ENCODE data around the gene ACOT2. TPM values are rescaled to one million over a fixed set of nuclear protein-coding genes. Genes with fewer than 3 reads are reported as not detected.
A peak's percentile ranks its signal among the peaks of the same experiment; 100 is the strongest.
"Not testable (repeated sequence)": the region's sequence is repeated elsewhere in the genome, so short reads cannot be mapped to it uniquely, and the experiment has no call there.

ACOT2 gene
- total RNA-seq, 4 donors from 2014 or later = 25.9 to 95.0 (median 72.7) TPM

GRCh38 chr14:73539017-73539416 is 30.0 kb upstream of the ACOT2 start:
- WGBS, 2 donors = 32 to 33% methylated on average over 3 of the region's 5 CpGs

GRCh38 chr14:73542961-73543360 is 26.1 kb upstream of the ACOT2 start:
- H3K4me3 ChIP-seq; H3K4me1 ChIP-seq; H3K27ac ChIP-seq; H3K27me3 ChIP-seq; DNase-seq (ENCODE audit: low spot score in 2 of 2); H3K9me3 ChIP-seq; H3K36me3 ChIP-seq: not testable (repeated sequence)
- WGBS, 2 donors = no CpG with 5 or more reads among the region's 7 CpGs

More at GRCh38 chr14:73539017-73539416, 30.0 kb upstream of the ACOT2 start:
- not testable (repeated sequence) for H3K27me3 ChIP-seq; DNase-seq (ENCODE audit: low spot score in 2 of 2); H3K4me1 ChIP-seq; H3K4me3 ChIP-seq; H3K9me3 ChIP-seq; H3K27ac ChIP-seq; H3K36me3 ChIP-seq
- TF ChIP-seq CTCF (IDR thresholded peaks at IDR 0.05) = peak in 3 of 5 experiments; percentile 23 to 39 (median 28)

GRCh38 chr14:73545353-73545752 is 23.7 kb upstream of the ACOT2 start:
- WGBS, 2 donors = 100% methylated on average over 1 of the region's 1 CpG; no CpG with 5 or more reads in 1 of the 2 donors
- not testable (repeated sequence) for H3K9me3 ChIP-seq; H3K4me3 ChIP-seq; H3K27me3 ChIP-seq; H3K27ac ChIP-seq; H3K36me3 ChIP-seq; H3K4me1 ChIP-seq; DNase-seq (ENCODE audit: low spot score in 2 of 2)

- not testable (repeated sequence) for H3K4me3 ChIP-seq; H3K4me1 ChIP-seq; H3K36me3 ChIP-seq; H3K9me3 ChIP-seq; H3K27me3 ChIP-seq; DNase-seq (ENCODE audit: low spot score in 2 of 2); H3K27ac ChIP-seq
- WGBS, 2 donors = 94% methylated on average over 2 of the region's 3 CpGs; no CpG with 5 or more reads in 1 of the 2 donors
These were observed 19.9 kb upstream of the ACOT2 start for GRCh38 chr14:73549097-73549496.

GRCh38 chr14:73549889-73550524 is 19.0 kb upstream of the ACOT2 start:
- H3K4me3 ChIP-seq; H3K4me1 ChIP-seq; DNase-seq (ENCODE audit: low spot score in 2 of 2); H3K9me3 ChIP-seq; H3K27me3 ChIP-seq; H3K27ac ChIP-seq; H3K36me3 ChIP-seq: not testable (repeated sequence)
- 95 to 98% methylated on average over 4 to 5 of the region's 6 CpGs for WGBS, 2 donors

- Histone ChIP-seq H3K4me3 (no peak overlapping the region), H3K36me3 (no peaks in the 10 kb centered on the region), H3K27ac (no peak overlapping the region), H3K9me3 (no peaks in the 10 kb centered on the region), H3K27me3 (no peaks in the 10 kb centered on the region), H3K4me1 (no peaks in the 10 kb centered on the region)
- no peak for DNase-seq (ENCODE audit: low spot score in 2 of 2)
- TF ChIP-seq EP300 (IDR thresholded peaks at IDR 0.05) = no peak
- no peak for TF ChIP-seq CTCF (IDR thresholded peaks at IDR 0.05)
- TF ChIP-seq POLR2A (IDR thresholded peaks at IDR 0.05) = no peak
- 95% methylated on average over 4 of the region's 4 CpGs for WGBS, 2 donors
These were observed 15.2 kb upstream of the ACOT2 start for GRCh38 chr14:73553845-73554244.

- H3K27ac ChIP-seq; H3K4me1 ChIP-seq; DNase-seq (ENCODE audit: low spot score in 2 of 2); H3K4me3 ChIP-seq; H3K27me3 ChIP-seq; H3K9me3 ChIP-seq; H3K36me3 ChIP-seq: not testable (repeated sequence)
- WGBS, 2 donors = 59 to 69% methylated on average over 2 of the region's 2 CpGs
These were observed 11.8 kb upstream of the ACOT2 start for GRCh38 chr14:73557201-73557600.

GRCh38 chr14:73558238-73558637 is 10.8 kb upstream of the ACOT2 start:
- not testable (repeated sequence) for H3K27me3 ChIP-seq; H3K36me3 ChIP-seq; H3K27ac ChIP-seq; H3K4me1 ChIP-seq; H3K9me3 ChIP-seq; DNase-seq (ENCODE audit: low spot score in 2 of 2); H3K4me3 ChIP-seq
- WGBS, 2 donors = 98% methylated on average over 2 of the region's 2 CpGs; no CpG with 5 or more reads in 1 of the 2 donors

GRCh38 chr14:73562256-73562655 is 6.8 kb upstream of the ACOT2 start:
- WGBS, 2 donors = 94 to 98% methylated on average over 7 of the region's 7 CpGs
- H3K4me3 ChIP-seq; H3K27ac ChIP-seq; H3K9me3 ChIP-seq; H3K4me1 ChIP-seq; H3K36me3 ChIP-seq; H3K27me3 ChIP-seq; DNase-seq (ENCODE audit: low spot score in 2 of 2): not testable (repeated sequence)

GRCh38 chr14:73562696-73563095 is 6.3 kb upstream of the ACOT2 start:
- H3K4me1 ChIP-seq; H3K9me3 ChIP-seq; H3K27me3 ChIP-seq; H3K4me3 ChIP-seq; H3K27ac ChIP-seq; H3K36me3 ChIP-seq; DNase-seq (ENCODE audit: low spot score in 2 of 2): not testable (repeated sequence)
- WGBS, 2 donors = 94 to 98% methylated on average over 6 of the region's 6 CpGs

GRCh38 chr14:73566431-73566830 is 2.6 kb upstream of the ACOT2 start:
- H3K4me1 ChIP-seq = peaks cover 0 to 24% (median 17%) of the 10 kb centered on the region in 4 donors
- H3K27me3 ChIP-seq; H3K9me3 ChIP-seq; H3K4me3 ChIP-seq; DNase-seq (ENCODE audit: low spot score in 2 of 2); H3K36me3 ChIP-seq; H3K27ac ChIP-seq: not testable (repeated sequence)
- 93% methylated on average over 13 to 14 of the region's 18 CpGs for WGBS, 2 donors

- peaks cover 0 to 24% (median 17%) of the 10 kb centered on the region in 4 donors for H3K4me1 ChIP-seq
- H3K4me3 ChIP-seq; H3K9me3 ChIP-seq; DNase-seq (ENCODE audit: low spot score in 2 of 2); H3K27me3 ChIP-seq; H3K27ac ChIP-seq; H3K36me3 ChIP-seq: not testable (repeated sequence)
- WGBS, 2 donors = 96 to 99% methylated on average over 6 of the region's 6 CpGs
These were observed 2.1 kb upstream of the ACOT2 start for GRCh38 chr14:73566935-73567334.
